SW480 (cell line): Measurements from ENCODE around the gene NKX3-2.

Experiments
- DNase-seq: peaks from one replicate; pipeline ENCODE4 v3.0.0-alpha.2; 2016; ENCODE audit warnings: low spot score

Gene NKX3-2

GRCh38 chr4:13530823-13531624 lies 13.3 kb downstream of the NKX3-2 start:
- DNase-seq = no peak

- DNase-seq = no peak
These were observed 15.0 kb downstream of the NKX3-2 start for GRCh38 chr4:13529128-13529919.

GRCh38 chr4:13528821-13529127 lies 15.5 kb downstream of the NKX3-2 start:
- DNase-seq = no peak

GRCh38 chr4:13527981-13528820 lies 16.1 kb downstream of the NKX3-2 start:
- no peak for DNase-seq

- DNase-seq = no peak
These were observed 16.9 kb downstream of the NKX3-2 start for GRCh38 chr4:13527192-13527980.

- DNase-seq = no peak
These were observed 17.6 kb downstream of the NKX3-2 start for GRCh38 chr4:13526658-13527057.

GRCh38 chr4:13525606-13526281 lies 18.6 kb downstream of the NKX3-2 start:
- DNase-seq = no peak

GRCh38 chr4:13524504-13525243 lies 19.6 kb downstream of the NKX3-2 start:
- DNase-seq = no peak

- DNase-seq = no peak
These were observed 20.5 kb downstream of the NKX3-2 start for GRCh38 chr4:13523591-13524503.

GRCh38 chr4:13523105-13523477 lies 21.2 kb downstream of the NKX3-2 start:
- DNase-seq = no peak

GRCh38 chr4:13522282-13523104 lies 21.8 kb downstream of the NKX3-2 start:
- DNase-seq = no peak

- no peak for DNase-seq
These were observed 23.3 kb downstream of the NKX3-2 start for GRCh38 chr4:13521047-13521446.

- DNase-seq = no peak
These were observed 27.9 kb downstream of the NKX3-2 start for GRCh38 chr4:13516315-13516860.

- no peak for DNase-seq
These were observed 29.0 kb downstream of the NKX3-2 start for GRCh38 chr4:13515268-13515667.

- no peak for DNase-seq
These were observed 29.6 kb downstream of the NKX3-2 start for GRCh38 chr4:13514722-13515121.

GRCh38 chr4:13511101-13511500 lies 33.2 kb downstream of the NKX3-2 start:
- no peak for DNase-seq

GRCh38 chr4:13509442-13509841 lies 34.9 kb downstream of the NKX3-2 start:
- no peak for DNase-seq

GRCh38 chr4:13504374-13504773 lies 39.9 kb downstream of the NKX3-2 start:
- DNase-seq = no peak
